GM23338 (cell line): ENCODE results near the gene ITGB5. TPM values are rescaled to one million over a fixed set of nuclear protein-coding genes. Genes with fewer than 3 reads are reported as not detected.

Experiments used
- ATAC-seq: fragments of 200-7000 bp; cut with Tn5 transposase; 3 replicates; pipeline ENCODE4 v1.9.1; 2020
- DNase-seq: peaks from one replicate; pipeline ENCODE4 v3.0.0-alpha.2; 2015; ENCODE audit warnings: low spot score
- H2AFZ ChIP-seq: fragments of 200-600 bp; sonication (generic); 2 replicates; pipeline ENCODE4 v1.8.0; 2016; ENCODE audit warnings: antibody characterized with exemption, mild to moderate bottlenecking, moderate library complexity
- H3F3A ChIP-seq: fragments of 200-600 bp; sonication (generic); replicated peaks from 2 replicates; pipeline ENCODE4 v1.8.0; 2017; ENCODE audit warnings: antibody characterized with exemption, mixed run types, low read depth
- H3K27ac ChIP-seq: fragments of 200-600 bp; sonication (generic); 2 replicates; pipeline ENCODE4 v1.6.1; 2016; ENCODE audit warnings: low read depth
- H3K27me3 ChIP-seq: fragments of 200-600 bp; sonication (generic); 2 replicates; pipeline ENCODE4 v1.8.0; 2016; ENCODE audit warnings: mild to moderate bottlenecking, mixed run types, moderate library complexity; ENCODE audit not compliant: insufficient read depth
- H3K36me3 ChIP-seq: fragments of 200-600 bp; sonication (generic); 2 replicates; pipeline ENCODE4 v1.8.0; 2016; ENCODE audit warnings: mild to moderate bottlenecking; ENCODE audit not compliant: insufficient read depth
- H3K4me1 ChIP-seq: fragments of 200-600 bp; sonication (generic); 2 replicates; pipeline ENCODE4 v1.8.0; 2016; ENCODE audit warnings: mild to moderate bottlenecking, moderate library complexity; ENCODE audit not compliant: insufficient read depth
- H3K4me2 ChIP-seq: fragments of 200-600 bp; sonication (generic); 2 replicates; pipeline ENCODE4 v1.7.1; 2017; ENCODE audit warnings: mixed run types
- H3K4me3 ChIP-seq: fragments of 200-600 bp; sonication (generic); 2 replicates; pipeline ENCODE4 v1.6.1; 2016; ENCODE audit warnings: mixed run types
- H3K79me2 ChIP-seq: fragments of 200-600 bp; sonication (generic); replicated peaks from 2 replicates; pipeline ENCODE4 v1.8.0; 2017; ENCODE audit warnings: mild to moderate bottlenecking; ENCODE audit not compliant: insufficient read depth
- H3K9me2 ChIP-seq: fragments of 200-600 bp; sonication (generic); 2 replicates; pipeline ENCODE4 v1.8.0; 2017; ENCODE audit not compliant: insufficient read depth
- H4K20me1 ChIP-seq: fragments of 200-600 bp; sonication (generic); replicated peaks from 2 replicates; pipeline ENCODE4 v1.8.0; 2017; ENCODE audit warnings: mild to moderate bottlenecking; ENCODE audit not compliant: insufficient read depth
- H3K27ac Mint-ChIP-seq: 2 replicates; pipeline ENCODE4 v1.8.0; 2020; ENCODE audit warnings: inconsistent platforms, mild to moderate bottlenecking, moderate library complexity, mixed read lengths
- H3K27me3 Mint-ChIP-seq: 3 replicates; pipeline ENCODE4 v1.8.0; 2022; ENCODE audit warnings: low read depth, mild to moderate bottlenecking, moderate library complexity, mixed read lengths, inconsistent platforms; ENCODE audit not compliant: insufficient read depth, poor library complexity
- H3K36me3 Mint-ChIP-seq: 3 replicates; pipeline ENCODE4 v1.8.0; 2021; ENCODE audit warnings: low read depth, mild to moderate bottlenecking, inconsistent platforms, moderate library complexity, mixed read lengths
- H3K4me1 Mint-ChIP-seq: 3 replicates; pipeline ENCODE4 v1.8.0; 2020; ENCODE audit warnings: mild to moderate bottlenecking, inconsistent platforms, mixed read lengths
- H3K4me3 Mint-ChIP-seq: 3 replicates; pipeline ENCODE4 v1.8.0; 2021; ENCODE audit warnings: moderate library complexity, mild to moderate bottlenecking, inconsistent platforms, mixed read lengths
- H3K9me3 Mint-ChIP-seq: 3 replicates; pipeline ENCODE4 v1.8.0; 2020; ENCODE audit warnings: moderate library complexity, mild to moderate bottlenecking, inconsistent platforms, mixed read lengths
- CREB1 ChIP-seq: fragments of 250-450 bp; sonication (Bioruptor Pico); IDR thresholded peaks from 2 replicates; pipeline ENCODE4 v1.5.0; 2020; ENCODE audit warnings: low read depth, mild to moderate bottlenecking, moderate library complexity
- ETS1 ChIP-seq: IDR thresholded peaks from 2 replicates; pipeline ENCODE4 v1.6.1; 2016; ENCODE audit warnings: antibody characterized with exemption
- EZH2 ChIP-seq: fragments of 200-600 bp; sonication (generic); IDR thresholded peaks from one replicate; pipeline ENCODE4 v1.8.0; 2017; ENCODE audit warnings: antibody characterized with exemption, mild to moderate bottlenecking, low read depth; ENCODE audit not compliant: unreplicated experiment
- EZH2phosphoT487 ChIP-seq: fragments of 200-600 bp; sonication (generic); IDR thresholded peaks from one replicate; pipeline ENCODE4 v1.8.1; 2018; ENCODE audit warnings: antibody characterized with exemption; ENCODE audit not compliant: unreplicated experiment
- JUNB ChIP-seq: IDR thresholded peaks from one replicate; pipeline ENCODE4 v1.6.1; 2016; ENCODE audit warnings: antibody characterized with exemption; ENCODE audit not compliant: unreplicated experiment
- NANOG ChIP-seq: IDR thresholded peaks from 2 replicates; pipeline ENCODE4 v1.6.1; 2016; ENCODE audit warnings: antibody characterized with exemption, borderline replicate concordance
- POLR2AphosphoS5 ChIP-seq: IDR thresholded peaks from 2 replicates; pipeline ENCODE4 v1.6.1; 2016; ENCODE audit warnings: antibody characterized with exemption, low read depth
- REST ChIP-seq: IDR thresholded peaks from one replicate; pipeline ENCODE4 v1.6.1; 2018; ENCODE audit warnings: antibody characterized with exemption; ENCODE audit not compliant: unreplicated experiment
- STAT1 ChIP-seq: IDR thresholded peaks from one replicate; pipeline ENCODE4 v1.6.1; 2016; ENCODE audit warnings: antibody characterized with exemption; ENCODE audit not compliant: unreplicated experiment
- ZNF114 ChIP-seq: fragments of 250-450 bp; sonication (Bioruptor Pico); IDR thresholded peaks from 2 replicates; pipeline ENCODE4 v1.5.0; 2020; ENCODE audit warnings: mild to moderate bottlenecking, moderate library complexity
- ZNF331 ChIP-seq: fragments of 250-450 bp; sonication (Bioruptor Pico); IDR thresholded peaks from 2 replicates; pipeline ENCODE4 v1.5.0; 2020; ENCODE audit warnings: low read depth, mild to moderate bottlenecking, moderate library complexity
- ZNF462 ChIP-seq: fragments of 250-450 bp; sonication (Bioruptor Pico); IDR thresholded peaks from 2 replicates; pipeline ENCODE4 v1.5.0; 2020; ENCODE audit warnings: mild to moderate bottlenecking, moderate library complexity
- polyA plus RNA-seq: library from polyadenylated mRNA; unstranded; fragments of >200 nt; fragmentation: Nextera tagmentation; extraction: Ambion mirVana; gene quantifications from 2 replicates; pipeline ENCODE4 v1.2.1, GENCODE V29; 2016
- total RNA-seq: library from RNA; depleted of rRNA; stranded (reverse); fragments of >200 nt; shearing (Covaris generic); gene quantifications from 2 replicates; pipeline ENCODE4 v1.2.3, GENCODE V29; 2014

Gene ITGB5
- total and polyA plus RNA-seq, 2 experiments from 2014 or later = 68.2 to 269 TPM

- no peak for TF ChIP-seq ETS1
- no peak for TF ChIP-seq ZNF462
Measured at GRCh38 chr3:124919756-124920155, 32.6 kb upstream of the ITGB5 start (continued).

GRCh38 chr3:124918524-124918923 is 31.4 kb upstream of the ITGB5 start:
- Histone ChIP-seq H3K79me2 (no peaks in the 10 kb centered on the region), H3K4me1 (no peaks in the 10 kb centered on the region), H3K27ac (no peak overlapping the region), H3K4me3 (no peak overlapping the region), H3K36me3 (no peaks in the 10 kb centered on the region), H3K9me2 (no peaks in the 10 kb centered on the region), H3K4me2 (no peak overlapping the region), H2AFZ (no peak overlapping the region; the same call in 1 of the 2 replicates), H4K20me1 (no peaks in the 10 kb centered on the region), H3F3A (no peaks in the 10 kb centered on the region), H3K27me3 (no peaks in the 10 kb centered on the region)
- peaks cover 3% of the 10 kb centered on the region for H3K27me3 Mint-ChIP-seq
- H3K9me3 Mint-ChIP-seq = no peaks in the 10 kb centered on the region
- no peak for ATAC-seq
- H3K4me1 Mint-ChIP-seq = peaks cover 3% of the 10 kb centered on the region; the same call in 1 of the 3 replicates
- no peak for DNase-seq
- H3K4me3 Mint-ChIP-seq = no peak overlapping the region
- H3K36me3 Mint-ChIP-seq = no peaks in the 10 kb centered on the region
- no peak overlapping the region for H3K27ac Mint-ChIP-seq
- TF ChIP-seq NANOG = no peak
- no peak for TF ChIP-seq ETS1
- no peak for TF ChIP-seq ZNF114 (CRISPR knock-in tag)
- TF ChIP-seq REST = no peak
- no peak for TF ChIP-seq ZNF331 (CRISPR knock-in tag)
- TF ChIP-seq EZH2 = no peak
- no peak for TF ChIP-seq JUNB
- TF ChIP-seq EZH2phosphoT487 = no peak
- no peak for TF ChIP-seq CREB1 (CRISPR knock-in tag)
- TF ChIP-seq STAT1 = no peak
- no peak for TF ChIP-seq POLR2AphosphoS5
